Measurements from ENCODE around the gene RRAGA. TPM values are rescaled to one million over a fixed set of nuclear protein-coding genes. Genes with fewer than 3 reads are reported as not detected.

Gene RRAGA
- 10 to 100 TPM; 37.4 to 61.6 (median 57.8) TPM for total RNA-seq

DNA sequence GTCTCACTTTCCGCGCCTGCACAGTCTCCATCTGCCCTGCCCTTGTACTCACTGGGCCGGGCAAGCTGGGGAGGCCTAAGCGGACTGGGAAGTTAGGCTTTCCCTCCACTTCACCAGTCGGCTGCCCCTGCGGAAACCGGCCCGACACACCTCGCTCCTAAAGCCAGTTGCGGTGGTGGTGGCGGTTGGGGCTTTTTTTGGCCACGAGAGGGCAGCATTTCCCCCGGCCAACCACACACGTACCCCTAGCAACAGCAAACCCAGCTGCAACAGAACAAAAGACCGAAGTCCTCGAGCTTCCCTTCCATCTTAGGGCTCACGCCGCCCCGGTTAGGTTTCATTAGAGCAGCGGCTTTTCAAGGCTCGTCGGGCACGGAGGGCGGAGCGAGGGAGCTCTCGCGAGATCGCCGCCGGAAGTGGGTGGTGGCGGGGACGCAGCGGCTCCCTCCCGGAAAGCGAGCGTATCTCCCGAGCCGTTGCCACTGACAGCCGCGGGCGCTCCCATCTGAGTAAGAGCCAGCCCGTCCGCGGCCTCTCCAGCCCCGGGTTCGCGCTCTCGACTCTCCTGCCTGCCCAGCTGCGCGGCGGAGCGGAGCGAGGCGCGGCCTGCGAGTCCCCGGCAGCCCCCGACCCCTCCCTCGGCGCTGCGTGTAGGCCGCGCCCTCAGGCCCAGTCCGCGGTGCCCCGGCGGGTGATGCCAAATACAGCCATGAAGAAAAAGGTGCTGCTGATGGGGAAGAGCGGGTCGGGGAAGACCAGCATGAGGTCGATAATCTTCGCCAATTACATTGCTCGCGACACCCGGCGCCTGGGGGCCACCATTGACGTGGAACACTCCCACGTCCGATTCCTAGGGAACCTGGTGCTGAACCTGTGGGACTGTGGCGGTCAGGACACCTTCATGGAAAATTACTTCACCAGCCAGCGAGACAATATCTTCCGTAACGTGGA, at the start of gene RRAGA:
Gene RRAGA, plus strand, starts transcription at position 462 of the 951 bp plus-strand sequence. Its CDS starts 233 bp downstream, at position 695.
- Histone ChIP-seq H3K4me3 (peak within 1 kb of the TSS; percentile 97), H3K4me1 (peaks cover 44% of the 10 kb centered on the region), H3K36me3 (no peaks in the 10 kb centered on the region), H3K9me3 (no peaks in the 10 kb centered on the region), H3K27ac (peak within 1 kb of the TSS; percentile 98), H3K27me3 (no peaks in the 10 kb centered on the region)
- peak; percentile 67 to 92 for TF ChIP-seq POLR2A (IDR thresholded peaks at IDR 0.05)
- TF ChIP-seq EP300 (IDR thresholded peaks at IDR 0.05): no peak
- TF ChIP-seq CTCF (IDR thresholded peaks at IDR 0.05): peak; percentile 64 to 83
- TF ChIP-seq POLR2AphosphoS5 (IDR thresholded peaks at IDR 0.05): peak in 2 of 3 donors; percentile 55 to 94
- peak; percentile 96 to 97 for DNase-seq (ENCODE audit: low spot score in 2 of 2)
- 0% methylated on average over 45 of the region's 82 CpGs for WGBS

DNA sequence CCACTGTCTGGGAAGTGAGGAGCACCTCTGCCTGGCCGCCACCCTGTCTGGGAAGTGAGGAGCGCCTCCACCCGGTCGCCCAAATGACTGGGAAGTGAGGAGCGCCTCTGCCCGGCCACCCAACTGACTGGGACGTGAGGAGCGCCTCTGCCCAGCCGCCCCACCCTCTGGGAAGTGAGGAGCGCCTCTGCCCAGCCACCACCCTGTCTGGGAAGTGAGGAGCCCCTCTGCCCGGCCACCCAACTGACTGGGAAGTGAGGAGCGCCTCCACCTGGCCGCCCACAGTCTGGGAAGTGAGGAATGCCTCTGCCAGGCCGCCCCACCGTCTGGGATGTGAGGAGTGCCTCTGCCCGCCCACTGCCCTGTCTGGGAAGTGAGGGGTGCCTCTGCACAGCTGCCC, 49.1 kb upstream of the RRAGA start:
- Histone ChIP-seq H3K36me3 (no peaks in the 10 kb centered on the region), H3K4me3 (no peak overlapping the region), H3K9me3 (no peaks in the 10 kb centered on the region), H3K27ac (no peak overlapping the region), H3K4me1 (no peaks in the 10 kb centered on the region), H3K27me3 (no peaks in the 10 kb centered on the region)
- no peak for DNase-seq (ENCODE audit: low spot score in 2 of 2)
- WGBS: 83% methylated on average over 3 of the region's 16 CpGs
- TF ChIP-seq CTCF (IDR thresholded peaks at IDR 0.05) (no peak), POLR2AphosphoS5 (IDR thresholded peaks at IDR 0.05) (no peak), EP300 (IDR thresholded peaks at IDR 0.05) (no peak), POLR2A (IDR thresholded peaks at IDR 0.05) (no peak)

DNA sequence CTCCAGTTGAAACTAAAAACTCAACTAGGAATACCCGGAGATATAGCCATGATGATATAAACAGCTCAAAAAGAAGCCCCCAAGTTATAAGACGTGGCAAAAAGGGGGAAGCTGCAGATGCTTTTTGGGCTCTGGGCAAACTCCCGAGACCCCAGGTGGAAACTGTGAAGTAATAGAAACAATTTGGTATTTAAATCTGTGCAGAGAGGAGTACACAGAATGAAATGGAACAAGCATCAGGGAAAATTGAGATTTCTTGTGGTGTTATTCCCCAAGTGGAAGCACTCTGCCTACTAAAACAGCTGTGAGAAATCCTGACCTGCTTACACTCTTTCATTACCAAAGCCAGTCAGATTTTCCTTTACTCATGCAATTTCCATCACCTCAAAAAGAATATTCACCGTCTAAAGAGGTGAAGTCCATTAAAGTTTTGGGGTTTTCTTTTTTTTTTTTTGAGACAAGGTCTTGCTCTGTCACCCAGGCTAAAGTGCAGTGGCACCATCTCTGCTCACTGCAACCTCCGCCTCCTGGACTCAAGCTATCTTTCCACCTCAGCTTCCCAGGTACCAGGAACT, 39.7 kb upstream of the RRAGA start:
- WGBS: 74% methylated on average over 5 of the region's 5 CpGs
- DNase-seq (ENCODE audit: low spot score in 2 of 2): no peak
- Histone ChIP-seq H3K27me3 (no peaks in the 10 kb centered on the region), H3K36me3 (no peaks in the 10 kb centered on the region), H3K4me3 (no peak overlapping the region), H3K9me3 (no peaks in the 10 kb centered on the region), H3K27ac (no peak overlapping the region), H3K4me1 (no peaks in the 10 kb centered on the region)
- TF ChIP-seq POLR2AphosphoS5 (IDR thresholded peaks at IDR 0.05) (no peak), EP300 (IDR thresholded peaks at IDR 0.05) (no peak), POLR2A (IDR thresholded peaks at IDR 0.05) (no peak), CTCF (IDR thresholded peaks at IDR 0.05) (no peak)

DNA sequence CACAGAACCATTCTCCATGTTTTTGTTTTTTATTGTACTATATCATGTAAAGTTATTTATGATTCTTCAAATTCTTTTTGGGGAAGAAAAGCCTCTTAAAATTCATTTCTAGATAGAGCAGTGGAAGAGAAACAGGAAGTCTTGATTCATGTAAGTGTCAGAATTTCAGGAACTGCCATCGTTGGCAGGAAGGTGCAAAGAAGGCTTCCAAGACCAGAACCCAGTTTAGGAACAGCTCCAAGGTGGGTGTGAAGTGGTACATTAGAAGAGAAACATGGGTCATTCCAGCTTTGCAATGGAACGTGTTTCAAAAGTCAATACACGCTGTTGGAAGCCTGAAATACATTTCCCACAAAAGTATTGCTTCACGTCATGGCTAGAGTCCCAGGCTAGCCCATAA, 31.0 kb upstream of the RRAGA start:
- 47% methylated on average over 4 of the region's 4 CpGs for WGBS
- no peaks in the 10 kb centered on the region for H3K4me1 ChIP-seq
- no peak overlapping the region for H3K27ac ChIP-seq

More for the DNA sequence above, 31.0 kb upstream of the RRAGA start:
- no peaks in the 10 kb centered on the region for H3K9me3 ChIP-seq
- no peaks in the 10 kb centered on the region for H3K27me3 ChIP-seq
- TF ChIP-seq POLR2A (IDR thresholded peaks at IDR 0.05): no peak
- no peak for TF ChIP-seq POLR2AphosphoS5 (IDR thresholded peaks at IDR 0.05)
- no peak for TF ChIP-seq EP300 (IDR thresholded peaks at IDR 0.05)
- TF ChIP-seq CTCF (IDR thresholded peaks at IDR 0.05): no peak
- H3K36me3 ChIP-seq: no peaks in the 10 kb centered on the region
- DNase-seq (ENCODE audit: low spot score in 2 of 2): no peak
- no peak overlapping the region for H3K4me3 ChIP-seq

Measured in suprapubic skin (tissue), 4 donors.